Kidney (tissue), 14 donors: ENCODE data around the gene GRIK3. TPM values are rescaled to one million over a fixed set of nuclear protein-coding genes. Genes with fewer than 3 reads are reported as not detected.

ENCODE experiments used
- DNase-seq, 5 donors: peaks; one replicate each; pipeline ENCODE4 v3.0.0-alpha.2; 2013 to 2020
- FAIRE-seq: peaks from 2 replicates; lab custom pipeline; 2012; peaks lifted over from hg19 to GRCh38; lab: Jason Lieb, UNC
- H3K27ac ChIP-seq, 2 donors: one replicate each; pipeline ENCODE4 v1.7.0; 2013; ENCODE audit warnings: low read depth in 2 of 2, low read length in 2 of 2, inconsistent platforms in 1 of 2
- H3K27me3 ChIP-seq: one replicate; pipeline ENCODE4 v1.7.1; 2013; ENCODE audit warnings: low read length, inconsistent platforms; ENCODE audit not compliant: control insufficient read depth, insufficient read depth
- H3K36me3 ChIP-seq, 3 donors: one replicate each; pipeline versions ENCODE4 v1.7.0 to v1.7.1; 2013; ENCODE audit warnings: low read length in 3 of 3, control low read depth in 1 of 3, inconsistent platforms in 1 of 3; ENCODE audit not compliant: insufficient read depth in 3 of 3, control insufficient read depth in 2 of 3
- H3K4me1 ChIP-seq, 3 donors: one replicate each; pipeline versions ENCODE4 v1.7.0 to v1.7.1; 2013; ENCODE audit warnings: low read length in 3 of 3, inconsistent platforms in 1 of 3, low read depth in 1 of 3; ENCODE audit not compliant: control insufficient read depth in 2 of 3, insufficient read depth in 2 of 3
- H3K4me3 ChIP-seq, 3 donors: one replicate each; pipeline versions ENCODE4 v1.7.0 to v1.8.1; 2013; ENCODE audit warnings: low read length in 3 of 3, control low read depth in 1 of 3, inconsistent platforms in 1 of 3
- H3K9ac ChIP-seq, 3 donors: one replicate each; pipeline versions ENCODE4 v1.7.0 to v1.7.1; 2013; ENCODE audit warnings: low read length in 3 of 3, control low read depth in 1 of 3, inconsistent platforms in 1 of 3
- H3K9me3 ChIP-seq, 3 donors: one replicate each; pipeline versions ENCODE4 v1.7.0 to v1.7.1; 2013; ENCODE audit warnings: low read length in 3 of 3, control low read depth in 1 of 3, inconsistent platforms in 1 of 3; ENCODE audit not compliant: control insufficient read depth in 2 of 3, insufficient read depth in 1 of 3
- CTCF ChIP-seq: IDR thresholded peaks from 3 replicates; pipeline ENCODE4 v1.5.1; 2012; ENCODE audit warnings: mild to moderate bottlenecking, moderate library complexity, borderline replicate concordance; ENCODE audit not compliant: insufficient read depth; ENCODE audit errors: extremely low read depth
- intact Hi-C: fragments of 100-400 bp; cut with DNase I; formaldehyde crosslinking; loops from one replicate; pipeline ENCODE4 v1.11.1; 2022
- polyA plus RNA-seq: library from polyadenylated mRNA; stranded (reverse); fragments of 350-450 nt; fragmentation: Illumina TruSeq; extraction: RNeasy Lipid Tissue Mini Kit (QIAGEN cat#74804); gene quantifications from one replicate; pipeline ENCODE4 v1.2.3, GENCODE V29; 2014; ENCODE audit warnings: low read depth, low replicate concordance; ENCODE audit not compliant: insufficient read depth
- total RNA-seq: library from RNA; stranded (reverse); fragmentation: NEBNext Ultra II Directional; extraction: Animal tissue kit (Norgen Biotek cat#: 25700); gene quantifications from one replicate; pipeline ENCODE4 v1.2.1, GENCODE V29; 2021
- donor health status: control.
- donor health status: control.
- donor health status: control.
- donor health status: control.
- donor health status: control.
- donor health status: DM: yes; HTN: yes; CAD: no.
- donor health status: Normal renal cell carcinoma (clear cell type).

The GRIK3 gene
- total and polyA plus RNA-seq, 2 donors from 2014 or later = 0.06 to 0.38 TPM

GRCh38 chr1:36992139-36992943 lies 42.0 kb downstream of the GRIK3 start:
- Histone ChIP-seq H3K4me3 (no peak overlapping the region), H3K9ac (no peak overlapping the region), H3K4me1 (no peaks in the 10 kb centered on the region), H3K9me3 (no peaks in the 10 kb centered on the region), H3K27me3 (no peaks in the 10 kb centered on the region), H3K36me3 (no peaks in the 10 kb centered on the region), H3K27ac (no peak overlapping the region)
- no peak for TF ChIP-seq CTCF
- FAIRE-seq = no peak
- DNase-seq = no peak
- intact Hi-C loops = no loop called here

- Histone ChIP-seq H3K9ac (no peak overlapping the region), H3K27ac (no peak overlapping the region), H3K4me1 (no peaks in the 10 kb centered on the region), H3K9me3 (no peaks in the 10 kb centered on the region), H3K4me3 (no peak overlapping the region), H3K36me3 (no peaks in the 10 kb centered on the region), H3K27me3 (no peaks in the 10 kb centered on the region)
- TF ChIP-seq CTCF = no peak
- intact Hi-C loops = no loop called here
- FAIRE-seq = no peak
- no peak for DNase-seq
These were observed 42.8 kb downstream of the GRIK3 start for GRCh38 chr1:36991551-36991950.

- H3K9me3 ChIP-seq = no peaks in the 10 kb centered on the region
- H3K4me3 ChIP-seq = no peak overlapping the region
- FAIRE-seq = no peak
- H3K9ac ChIP-seq = no peak overlapping the region
- H3K4me1 ChIP-seq = no peaks in the 10 kb centered on the region
- no peaks in the 10 kb centered on the region for H3K27me3 ChIP-seq
- no peak for TF ChIP-seq CTCF
- no peaks in the 10 kb centered on the region for H3K36me3 ChIP-seq
- no peak overlapping the region for H3K27ac ChIP-seq
- intact Hi-C loops = no loop called here
- DNase-seq = no peak
These were observed 43.4 kb downstream of the GRIK3 start for GRCh38 chr1:36990928-36991327.
